ENCODE results near the gene ITGB4. TPM values are rescaled to one million over a fixed set of nuclear protein-coding genes. Genes with fewer than 3 reads are reported as not detected.
A peak's percentile ranks its signal among the peaks of the same experiment; 100 is the strongest.

ITGB4 gene
- total and polyA plus RNA-seq, 2 of the 13 experiments (the other 11 are each of a cell fraction or from before 2014, with no cell fraction given): 6.9 to 14.5 TPM

DNA sequence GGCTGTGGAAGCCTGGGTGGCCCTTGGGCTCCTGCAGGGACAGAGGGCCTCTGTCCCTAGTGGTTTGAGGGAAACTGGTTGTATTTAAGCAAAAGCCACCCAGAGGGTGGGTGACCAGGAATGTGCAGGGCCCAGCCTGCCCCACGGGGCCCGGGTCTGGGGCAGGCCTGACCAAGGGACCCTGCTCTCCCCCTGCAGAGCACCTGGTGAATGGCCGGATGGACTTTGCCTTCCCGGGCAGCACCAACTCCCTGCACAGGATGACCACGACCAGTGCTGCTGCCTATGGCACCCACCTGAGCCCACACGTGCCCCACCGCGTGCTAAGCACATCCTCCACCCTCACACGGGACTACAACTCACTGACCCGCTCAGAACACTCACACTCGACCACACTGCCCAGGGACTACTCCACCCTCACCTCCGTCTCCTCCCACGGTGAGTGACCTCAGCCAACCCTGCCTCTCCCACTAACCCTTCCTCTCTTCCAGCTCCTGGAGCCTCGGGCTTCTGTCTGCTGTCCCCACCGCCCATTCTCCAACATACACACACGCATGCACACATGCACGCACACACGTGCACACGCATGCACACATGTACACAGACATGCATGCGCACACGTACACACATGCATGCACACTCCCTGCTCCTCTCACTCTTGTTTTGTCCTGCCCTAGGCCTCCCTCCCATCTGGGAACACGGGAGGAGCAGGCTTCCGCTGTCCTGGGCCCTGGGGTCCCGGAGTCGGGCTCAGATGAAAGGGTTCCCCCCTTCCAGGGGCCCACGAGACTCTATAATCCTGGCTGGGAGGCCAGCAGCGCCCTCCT lies 33.3 kb downstream of the ITGB4 start (continued):
- TF ChIP-seq RELA (CRISPR knock-in tag; IDR thresholded peaks at IDR 0.05): no peak
- peak; percentile 42; the same call in 1 of the 2 replicates for TF ChIP-seq TOE1 (CRISPR knock-in tag; IDR thresholded peaks at IDR 0.05)
- TF ChIP-seq, protein P1, sequence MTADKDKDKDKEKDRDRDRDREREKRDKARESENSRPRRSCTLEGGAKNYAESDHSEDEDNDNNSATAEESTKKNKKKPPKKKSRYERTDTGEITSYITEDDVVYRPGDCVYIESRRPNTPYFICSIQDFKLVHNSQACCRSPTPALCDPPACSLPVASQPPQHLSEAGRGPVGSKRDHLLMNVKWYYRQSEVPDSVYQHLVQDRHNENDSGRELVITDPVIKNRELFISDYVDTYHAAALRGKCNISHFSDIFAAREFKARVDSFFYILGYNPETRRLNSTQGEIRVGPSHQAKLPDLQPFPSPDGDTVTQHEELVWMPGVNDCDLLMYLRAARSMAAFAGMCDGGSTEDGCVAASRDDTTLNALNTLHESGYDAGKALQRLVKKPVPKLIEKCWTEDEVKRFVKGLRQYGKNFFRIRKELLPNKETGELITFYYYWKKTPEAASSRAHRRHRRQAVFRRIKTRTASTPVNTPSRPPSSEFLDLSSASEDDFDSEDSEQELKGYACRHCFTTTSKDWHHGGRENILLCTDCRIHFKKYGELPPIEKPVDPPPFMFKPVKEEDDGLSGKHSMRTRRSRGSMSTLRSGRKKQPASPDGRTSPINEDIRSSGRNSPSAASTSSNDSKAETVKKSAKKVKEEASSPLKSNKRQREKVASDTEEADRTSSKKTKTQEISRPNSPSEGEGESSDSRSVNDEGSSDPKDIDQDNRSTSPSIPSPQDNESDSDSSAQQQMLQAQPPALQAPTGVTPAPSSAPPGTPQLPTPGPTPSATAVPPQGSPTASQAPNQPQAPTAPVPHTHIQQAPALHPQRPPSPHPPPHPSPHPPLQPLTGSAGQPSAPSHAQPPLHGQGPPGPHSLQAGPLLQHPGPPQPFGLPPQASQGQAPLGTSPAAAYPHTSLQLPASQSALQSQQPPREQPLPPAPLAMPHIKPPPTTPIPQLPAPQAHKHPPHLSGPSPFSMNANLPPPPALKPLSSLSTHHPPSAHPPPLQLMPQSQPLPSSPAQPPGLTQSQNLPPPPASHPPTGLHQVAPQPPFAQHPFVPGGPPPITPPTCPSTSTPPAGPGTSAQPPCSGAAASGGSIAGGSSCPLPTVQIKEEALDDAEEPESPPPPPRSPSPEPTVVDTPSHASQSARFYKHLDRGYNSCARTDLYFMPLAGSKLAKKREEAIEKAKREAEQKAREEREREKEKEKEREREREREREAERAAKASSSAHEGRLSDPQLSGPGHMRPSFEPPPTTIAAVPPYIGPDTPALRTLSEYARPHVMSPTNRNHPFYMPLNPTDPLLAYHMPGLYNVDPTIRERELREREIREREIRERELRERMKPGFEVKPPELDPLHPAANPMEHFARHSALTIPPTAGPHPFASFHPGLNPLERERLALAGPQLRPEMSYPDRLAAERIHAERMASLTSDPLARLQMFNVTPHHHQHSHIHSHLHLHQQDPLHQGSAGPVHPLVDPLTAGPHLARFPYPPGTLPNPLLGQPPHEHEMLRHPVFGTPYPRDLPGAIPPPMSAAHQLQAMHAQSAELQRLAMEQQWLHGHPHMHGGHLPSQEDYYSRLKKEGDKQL (CRISPR knock-in tag; IDR thresholded peaks at IDR 0.05; ENCODE audit: low read depth): no peak
- TF ChIP-seq ZNF546 (CRISPR knock-in tag; conservative IDR thresholded peaks at IDR 0.05): peak; percentile 50; the same call in 1 of the 2 replicates
- TF ChIP-seq, protein P2, sequence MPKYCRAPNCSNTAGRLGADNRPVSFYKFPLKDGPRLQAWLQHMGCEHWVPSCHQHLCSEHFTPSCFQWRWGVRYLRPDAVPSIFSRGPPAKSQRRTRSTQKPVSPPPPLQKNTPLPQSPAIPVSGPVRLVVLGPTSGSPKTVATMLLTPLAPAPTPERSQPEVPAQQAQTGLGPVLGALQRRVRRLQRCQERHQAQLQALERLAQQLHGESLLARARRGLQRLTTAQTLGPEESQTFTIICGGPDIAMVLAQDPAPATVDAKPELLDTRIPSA (CRISPR knock-in tag; IDR thresholded peaks at IDR 0.05; ENCODE audit: borderline replicate concordance): no peak
- no peak for TF ChIP-seq TBL1XR1 (IDR thresholded peaks at IDR 0.05; ENCODE audit: borderline replicate concordance, low read length, partially characterized antibody)
- 0 out of 2 replicates have a peak, but pooled peaks have one; percentile 29 for TF ChIP-seq ARID2 (CRISPR knock-in tag; IDR thresholded peaks at IDR 0.05; ENCODE audit: borderline replicate concordance)
- no peak for TF ChIP-seq GFI1 (CRISPR knock-in tag; IDR thresholded peaks at IDR 0.05; ENCODE audit: borderline replicate concordance)
- peak; percentile 83; the same call in 1 of the 2 replicates for TF ChIP-seq TEAD2 (CRISPR knock-in tag; IDR thresholded peaks at IDR 0.05)
- no peak for TF ChIP-seq SMARCE1 (IDR thresholded peaks at IDR 0.05; ENCODE audit: borderline replicate concordance)
- 0 out of 2 replicates have a peak, but pooled peaks have one; percentile 88 for TF ChIP-seq ZNF350 (CRISPR knock-in tag; IDR thresholded peaks at IDR 0.05; ENCODE audit: borderline replicate concordance, low read depth)
- TF ChIP-seq FOXC1 (CRISPR knock-in tag; IDR thresholded peaks at IDR 0.05; ENCODE audit: borderline replicate concordance): 0 out of 2 replicates have a peak, but pooled peaks have one; percentile 62
- TF ChIP-seq, protein P3, sequence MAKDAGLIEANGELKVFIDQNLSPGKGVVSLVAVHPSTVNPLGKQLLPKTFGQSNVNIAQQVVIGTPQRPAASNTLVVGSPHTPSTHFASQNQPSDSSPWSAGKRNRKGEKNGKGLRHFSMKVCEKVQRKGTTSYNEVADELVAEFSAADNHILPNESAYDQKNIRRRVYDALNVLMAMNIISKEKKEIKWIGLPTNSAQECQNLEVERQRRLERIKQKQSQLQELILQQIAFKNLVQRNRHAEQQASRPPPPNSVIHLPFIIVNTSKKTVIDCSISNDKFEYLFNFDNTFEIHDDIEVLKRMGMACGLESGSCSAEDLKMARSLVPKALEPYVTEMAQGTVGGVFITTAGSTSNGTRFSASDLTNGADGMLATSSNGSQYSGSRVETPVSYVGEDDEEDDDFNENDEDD (CRISPR knock-in tag; IDR thresholded peaks at IDR 0.05; ENCODE audit: borderline replicate concordance): peak; percentile 65
- TF ChIP-seq, protein P4, sequence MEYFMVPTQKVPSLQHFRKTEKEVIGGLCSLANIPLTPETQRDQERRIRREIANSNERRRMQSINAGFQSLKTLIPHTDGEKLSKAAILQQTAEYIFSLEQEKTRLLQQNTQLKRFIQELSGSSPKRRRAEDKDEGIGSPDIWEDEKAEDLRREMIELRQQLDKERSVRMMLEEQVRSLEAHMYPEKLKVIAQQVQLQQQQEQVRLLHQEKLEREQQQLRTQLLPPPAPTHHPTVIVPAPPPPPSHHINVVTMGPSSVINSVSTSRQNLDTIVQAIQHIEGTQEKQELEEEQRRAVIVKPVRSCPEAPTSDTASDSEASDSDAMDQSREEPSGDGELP (IDR thresholded peaks at IDR 0.05; ENCODE audit: borderline replicate concordance, low read depth): peak; percentile 67; the same call in 1 of the 2 replicates
- no peak; the same call in 1 of the 2 replicates for TF ChIP-seq STAG1 (CRISPR knock-in tag; IDR thresholded peaks at IDR 0.05)
- peak; percentile 84; the same call in 1 of the 2 replicates for TF ChIP-seq ZBTB20 (CRISPR knock-in tag; IDR thresholded peaks at IDR 0.05; ENCODE audit: borderline replicate concordance, low read depth)
- no peak; the same call in 1 of the 2 replicates for TF ChIP-seq SRY (CRISPR knock-in tag; IDR thresholded peaks at IDR 0.05)
